Mesothelial cell of epicardium (in vitro differentiated cells): Measurements from ENCODE around the gene CNTNAP5. TPM values are rescaled to one million over a fixed set of nuclear protein-coding genes. Genes with fewer than 3 reads are reported as not detected.

ENCODE experiments used
- DNase-seq, 2 experiments: peaks; one replicate each; pipeline ENCODE4 v3.0.0; 2021; ENCODE audit warnings: low spot score in 2 of 2; ENCODE audit not compliant: unreplicated experiment in 2 of 2
- H3K27ac Mint-ChIP-seq: 2 replicates; pipeline ENCODE4 v1.8.0; 2021; ENCODE audit warnings: mixed read lengths
- H3K27me3 Mint-ChIP-seq: 2 replicates; pipeline ENCODE4 v1.8.0; 2021; ENCODE audit warnings: low read depth, mixed read lengths
- H3K36me3 Mint-ChIP-seq: 2 replicates; pipeline ENCODE4 v1.8.0; 2021; ENCODE audit warnings: mixed read lengths
- H3K4me1 Mint-ChIP-seq: 2 replicates; pipeline ENCODE4 v1.8.0; 2021; ENCODE audit warnings: mixed read lengths
- H3K4me3 Mint-ChIP-seq: 2 replicates; pipeline ENCODE4 v1.8.0; 2021; ENCODE audit warnings: mild to moderate bottlenecking, moderate library complexity, mixed read lengths
- H3K9me3 Mint-ChIP-seq: 2 replicates; pipeline ENCODE4 v1.8.0; 2021; ENCODE audit warnings: mixed read lengths
- total RNA-seq: library from RNA; stranded (reverse); gene quantifications from 3 replicates; pipeline ENCODE4 v1.2.1, GENCODE V29; 2021
- TF ChIP-seq, protein P1 (sequence below): fragments of 200-600 bp; sonication (generic); IDR thresholded peaks from one replicate; pipeline ENCODE4 v1.5.0; 2021; ENCODE audit warnings: antibody characterized with exemption; ENCODE audit not compliant: unreplicated experiment

The CNTNAP5 gene
- total RNA-seq, 1 donor from 2014 or later: 0.22 TPM

DNA sequence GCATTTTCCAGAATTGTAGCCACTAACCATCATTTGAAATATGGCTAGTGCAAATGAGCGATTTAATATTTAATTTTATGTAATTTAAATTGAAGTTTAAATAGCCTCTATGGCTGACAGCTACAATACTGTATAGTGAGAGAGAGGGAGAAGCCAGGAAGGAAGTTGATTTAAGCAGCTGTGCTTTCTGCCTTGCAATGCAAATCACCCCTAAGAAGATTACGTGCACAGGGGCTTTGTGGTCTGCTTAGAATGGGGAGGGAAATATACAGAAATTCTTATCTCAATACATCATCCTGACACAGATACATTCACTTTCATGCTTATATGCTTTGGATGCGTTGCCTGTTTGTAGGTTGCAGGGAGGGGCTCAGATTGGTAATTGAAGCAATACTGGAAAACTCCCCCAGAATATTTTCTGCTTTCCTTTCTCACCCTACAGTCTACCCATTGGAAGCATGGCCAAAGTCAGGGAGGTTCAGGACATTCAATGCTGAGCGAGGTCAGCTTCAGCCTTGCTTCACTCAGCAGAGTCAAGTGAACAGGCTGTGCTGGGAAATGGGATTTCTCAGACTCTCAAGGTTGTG is 674.0 kb downstream of the CNTNAP5 start:
- H3K27ac Mint-ChIP-seq: no peak overlapping the region
- no peaks in the 10 kb centered on the region for H3K9me3 Mint-ChIP-seq
- H3K4me1 Mint-ChIP-seq: no peaks in the 10 kb centered on the region
- TF ChIP-seq, protein P1, sequence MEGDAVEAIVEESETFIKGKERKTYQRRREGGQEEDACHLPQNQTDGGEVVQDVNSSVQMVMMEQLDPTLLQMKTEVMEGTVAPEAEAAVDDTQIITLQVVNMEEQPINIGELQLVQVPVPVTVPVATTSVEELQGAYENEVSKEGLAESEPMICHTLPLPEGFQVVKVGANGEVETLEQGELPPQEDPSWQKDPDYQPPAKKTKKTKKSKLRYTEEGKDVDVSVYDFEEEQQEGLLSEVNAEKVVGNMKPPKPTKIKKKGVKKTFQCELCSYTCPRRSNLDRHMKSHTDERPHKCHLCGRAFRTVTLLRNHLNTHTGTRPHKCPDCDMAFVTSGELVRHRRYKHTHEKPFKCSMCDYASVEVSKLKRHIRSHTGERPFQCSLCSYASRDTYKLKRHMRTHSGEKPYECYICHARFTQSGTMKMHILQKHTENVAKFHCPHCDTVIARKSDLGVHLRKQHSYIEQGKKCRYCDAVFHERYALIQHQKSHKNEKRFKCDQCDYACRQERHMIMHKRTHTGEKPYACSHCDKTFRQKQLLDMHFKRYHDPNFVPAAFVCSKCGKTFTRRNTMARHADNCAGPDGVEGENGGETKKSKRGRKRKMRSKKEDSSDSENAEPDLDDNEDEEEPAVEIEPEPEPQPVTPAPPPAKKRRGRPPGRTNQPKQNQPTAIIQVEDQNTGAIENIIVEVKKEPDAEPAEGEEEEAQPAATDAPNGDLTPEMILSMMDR: no peak
- no peak for DNase-seq
- H3K36me3 Mint-ChIP-seq: no peaks in the 10 kb centered on the region
- no peak overlapping the region for H3K4me3 Mint-ChIP-seq
- H3K27me3 Mint-ChIP-seq: peaks cover 3% of the 10 kb centered on the region

GRCh38 chr2:124702777-124703176 is 677.7 kb downstream of the CNTNAP5 start:
- no peak for DNase-seq
- H3K9me3 Mint-ChIP-seq: no peaks in the 10 kb centered on the region
- no peaks in the 10 kb centered on the region for H3K4me1 Mint-ChIP-seq
- no peaks in the 10 kb centered on the region for H3K36me3 Mint-ChIP-seq
- TF ChIP-seq, protein P1: no peak
- H3K27ac Mint-ChIP-seq: no peak overlapping the region
- peaks cover 4% of the 10 kb centered on the region for H3K27me3 Mint-ChIP-seq
- H3K4me3 Mint-ChIP-seq: no peak overlapping the region

- Mint-ChIP-seq H3K4me1 (no peaks in the 10 kb centered on the region), H3K4me3 (no peak overlapping the region), H3K27ac (no peak overlapping the region), H3K27me3 (peaks cover 4% of the 10 kb centered on the region), H3K36me3 (no peaks in the 10 kb centered on the region), H3K9me3 (no peaks in the 10 kb centered on the region)
- DNase-seq: no peak
- TF ChIP-seq, protein P1: no peak
These were observed 679.2 kb downstream of the CNTNAP5 start for GRCh38 chr2:124704071-124704925.

- DNase-seq: no peak
- Mint-ChIP-seq H3K27me3 (peaks cover 17% of the 10 kb centered on the region), H3K9me3 (no peaks in the 10 kb centered on the region), H3K36me3 (no peaks in the 10 kb centered on the region), H3K4me3 (no peak overlapping the region), H3K27ac (no peak overlapping the region), H3K4me1 (no peaks in the 10 kb centered on the region)
- TF ChIP-seq, protein P1: no peak
These were observed 683.6 kb downstream of the CNTNAP5 start for GRCh38 chr2:124708661-124709060.

DNA sequence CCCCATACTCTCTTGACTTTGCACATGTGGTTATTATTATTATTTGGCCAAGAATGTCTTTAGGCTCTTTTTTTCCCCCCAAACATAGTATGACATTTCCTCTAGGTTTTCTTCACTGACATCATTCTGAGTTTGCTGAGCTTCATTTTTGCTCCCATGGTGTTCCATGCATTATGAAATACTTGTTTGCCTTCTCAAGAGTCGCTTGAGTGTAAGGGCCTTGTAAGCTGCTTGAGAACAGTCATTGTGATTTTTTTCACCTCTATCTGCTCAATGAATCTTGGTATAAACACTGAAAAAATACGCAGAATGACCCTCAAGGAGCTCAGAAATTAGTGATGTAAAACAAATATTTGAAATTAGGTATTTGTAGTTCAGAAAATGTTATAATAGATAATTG is 688.9 kb downstream of the CNTNAP5 start:
- no peaks in the 10 kb centered on the region for H3K4me1 Mint-ChIP-seq
- DNase-seq: no peak
- TF ChIP-seq, protein P1: no peak
- no peaks in the 10 kb centered on the region for H3K9me3 Mint-ChIP-seq
- no peak overlapping the region for H3K27ac Mint-ChIP-seq
- H3K27me3 Mint-ChIP-seq: peaks cover 21% of the 10 kb centered on the region
- H3K4me3 Mint-ChIP-seq: no peak overlapping the region
- H3K36me3 Mint-ChIP-seq: no peaks in the 10 kb centered on the region
